NK-92 treated with Interleukin-12 subunit alpha and Interleukin-12 subunit beta, amount 100 ng/mL, for 24 hours (cell line): ENCODE data around the gene ASTL.

Source experiments
- DNase-seq: peaks from one replicate; lab custom pipeline; 2025; lab: John Stamatoyannopoulos, UW

ASTL gene

GRCh38 chr2:96112501-96113366, 25.6 kb downstream of the ASTL start:
- DNase-seq: no peak

DNA sequence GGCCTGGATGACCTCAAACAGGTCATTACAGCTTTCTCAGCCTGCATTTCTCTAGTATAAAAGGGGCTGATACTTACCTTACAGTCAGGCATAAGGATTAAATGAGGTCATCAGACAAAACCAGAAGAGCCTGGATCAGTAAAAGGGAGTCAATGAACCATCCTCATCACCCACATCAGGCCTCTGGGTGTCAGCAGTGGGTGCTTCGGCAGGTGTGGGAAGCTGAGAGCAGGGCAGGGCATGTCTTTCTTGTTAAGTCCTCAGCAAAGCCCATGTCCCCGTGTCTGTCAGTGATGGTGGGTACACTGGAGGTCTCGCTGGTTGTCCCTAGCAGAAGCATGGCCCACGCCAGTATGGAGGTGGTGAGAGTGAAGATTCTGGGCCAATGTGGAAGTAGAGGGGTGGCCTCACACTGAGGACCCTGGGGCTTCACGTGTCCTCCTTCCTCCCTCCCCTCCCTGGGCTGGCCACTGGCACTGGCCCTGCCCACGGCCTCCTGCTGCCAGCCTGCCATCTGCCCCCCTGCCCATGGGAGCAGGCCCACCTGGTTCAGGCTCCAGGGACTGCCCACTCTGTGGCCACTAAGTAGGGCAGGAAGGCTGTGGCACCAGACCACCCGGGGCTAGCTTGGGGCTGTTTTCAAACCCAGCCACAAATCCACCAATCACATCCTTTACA, 26.3 kb downstream of the ASTL start:
- no peak for DNase-seq

- no peak for DNase-seq
Measured at GRCh38 chr2:96111257-96111640, 27.1 kb downstream of the ASTL start.

- no peak for DNase-seq
Measured at GRCh38 chr2:96110621-96111256, 27.6 kb downstream of the ASTL start.

- no peak for DNase-seq
Measured at GRCh38 chr2:96109931-96110511, 28.3 kb downstream of the ASTL start.

GRCh38 chr2:96109361-96109680, 29.0 kb downstream of the ASTL start:
- no peak for DNase-seq

DNA sequence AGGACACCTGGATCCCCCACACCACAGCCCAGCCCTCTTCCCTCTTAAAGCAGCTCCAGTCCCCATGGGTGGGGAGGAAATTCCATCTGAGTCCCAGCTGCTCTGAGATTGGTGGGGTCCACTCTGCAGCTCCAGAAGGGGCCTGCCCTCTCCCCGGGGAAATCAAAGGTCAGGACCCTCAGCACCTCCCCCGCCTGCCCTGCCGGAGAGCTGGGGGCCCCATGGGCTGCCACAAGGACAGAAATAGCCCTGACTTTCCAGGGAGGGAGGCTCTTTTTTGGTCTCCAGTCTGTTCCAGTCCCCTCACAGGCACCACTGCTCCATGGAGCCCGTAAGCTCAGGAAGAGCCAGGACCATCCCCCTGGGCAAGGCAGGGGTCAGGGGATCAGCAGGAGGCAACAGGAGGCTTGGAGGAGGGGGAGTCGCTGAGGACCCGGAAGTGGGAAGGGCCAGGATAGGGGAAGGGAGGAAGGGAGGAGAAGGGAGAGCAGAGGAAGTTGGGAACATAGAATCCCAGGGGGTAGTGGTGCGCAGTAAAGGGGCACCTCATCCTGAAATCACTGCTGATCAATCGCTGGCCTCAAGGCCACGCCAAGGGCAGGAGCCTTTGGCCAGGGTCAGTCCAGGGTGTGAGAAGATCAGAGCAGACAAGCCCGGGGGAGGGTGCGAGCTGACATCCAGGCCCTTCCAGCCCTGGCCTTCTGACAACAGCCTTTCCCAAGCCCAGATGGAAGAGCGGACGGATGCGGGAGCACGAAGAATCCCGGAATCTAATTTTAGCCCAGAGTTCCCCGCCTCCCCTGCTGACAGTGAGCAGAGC, 29.6 kb downstream of the ASTL start:
- DNase-seq: no peak

- DNase-seq: no peak
Measured at GRCh38 chr2:96108151-96108540, 30.2 kb downstream of the ASTL start.

DNA sequence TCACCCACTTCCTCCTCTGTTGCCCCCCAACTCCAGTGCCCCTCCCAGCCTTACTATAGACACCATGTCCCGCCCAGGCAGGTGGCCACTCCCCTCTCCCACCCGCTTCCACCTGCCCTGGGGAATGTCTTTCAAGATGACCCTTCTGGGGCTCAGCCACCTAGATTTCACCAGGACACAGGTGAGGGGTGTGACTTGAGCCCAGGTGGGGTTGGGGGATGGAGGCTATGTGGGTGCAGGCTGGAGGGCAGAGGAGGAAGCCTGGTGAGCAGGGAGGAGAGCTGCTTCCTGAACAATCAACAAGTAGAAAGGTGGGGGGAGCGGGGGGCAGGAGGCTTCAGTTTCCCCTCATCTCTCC, 30.6 kb downstream of the ASTL start:
- no peak for DNase-seq

- DNase-seq: no peak
Measured at GRCh38 chr2:96106991-96107707, 31.2 kb downstream of the ASTL start.

DNA sequence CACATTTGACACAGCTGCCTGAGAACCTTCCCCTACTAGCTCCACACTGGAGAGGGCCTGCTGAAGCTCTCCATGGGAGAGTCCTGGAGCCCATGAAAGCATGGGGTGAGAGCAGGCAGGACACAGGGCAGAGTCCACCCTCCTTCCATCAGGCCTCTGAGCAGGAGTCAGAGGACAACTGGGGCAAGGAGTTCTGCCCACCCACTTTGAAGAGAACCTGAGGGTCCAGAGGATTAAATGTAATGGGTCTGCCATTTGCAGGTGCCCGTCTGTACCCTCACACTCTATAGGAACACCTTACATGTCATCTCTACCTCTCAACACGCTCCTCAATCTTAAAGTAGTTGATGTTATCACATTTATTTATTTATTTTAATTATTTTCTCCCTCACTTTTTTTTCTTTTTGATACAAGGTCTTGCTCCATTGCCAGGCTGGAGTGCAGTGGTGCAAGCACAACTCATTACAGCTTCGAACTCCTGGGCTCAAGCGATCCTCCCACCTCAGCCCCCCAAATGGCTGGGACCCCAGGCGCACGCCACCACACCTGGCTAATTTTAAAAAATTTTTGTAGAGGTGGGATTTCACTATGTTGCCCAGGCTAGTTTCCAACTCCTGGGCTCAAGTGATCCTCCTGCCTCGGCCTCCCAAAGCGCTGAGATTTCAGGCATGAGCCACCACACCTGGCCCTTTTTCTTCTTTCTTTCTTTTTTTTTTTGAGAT, 32.1 kb downstream of the ASTL start:
- DNase-seq: no peak

- DNase-seq: no peak
Measured at GRCh38 chr2:96105152-96105915, 33.0 kb downstream of the ASTL start.

GRCh38 chr2:96104487-96104861, 33.8 kb downstream of the ASTL start:
- DNase-seq: no peak

DNA sequence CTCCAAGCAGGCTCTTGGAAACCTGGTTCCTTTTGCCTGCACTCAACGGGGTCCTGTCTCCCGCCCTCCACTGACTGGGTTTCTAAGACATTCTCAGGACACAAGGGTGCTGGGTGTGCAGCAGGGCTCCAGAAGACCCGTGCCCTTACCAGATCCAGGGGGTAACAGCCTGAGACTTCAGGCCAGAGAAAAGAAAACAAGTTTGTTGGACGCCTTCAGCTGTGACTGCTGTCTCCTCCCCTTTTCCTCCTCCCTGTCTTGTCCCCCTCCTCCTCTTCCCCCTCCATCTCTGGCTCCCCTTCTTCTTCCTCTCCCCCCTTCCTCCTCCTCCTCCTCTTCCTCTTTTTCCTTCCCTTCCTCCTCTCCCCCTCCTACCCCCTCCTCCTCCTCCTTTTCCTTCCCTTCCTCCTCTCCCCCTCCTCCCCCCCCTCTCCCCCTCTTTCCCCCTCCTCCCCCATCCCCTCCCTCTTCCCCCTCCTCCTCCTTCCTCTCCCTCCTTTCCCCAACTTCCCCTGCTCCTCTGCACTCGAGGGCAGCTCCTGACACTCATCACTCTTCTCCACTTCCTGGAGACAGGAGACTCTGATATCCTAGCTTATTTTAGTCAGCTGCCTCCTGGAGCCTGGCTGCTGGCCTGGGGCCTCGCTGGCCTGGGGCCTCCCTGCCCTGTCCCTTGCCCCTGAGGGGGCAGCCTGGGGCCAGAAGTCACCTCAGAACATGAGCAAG, 34.4 kb downstream of the ASTL start:
- no peak for DNase-seq

DNA sequence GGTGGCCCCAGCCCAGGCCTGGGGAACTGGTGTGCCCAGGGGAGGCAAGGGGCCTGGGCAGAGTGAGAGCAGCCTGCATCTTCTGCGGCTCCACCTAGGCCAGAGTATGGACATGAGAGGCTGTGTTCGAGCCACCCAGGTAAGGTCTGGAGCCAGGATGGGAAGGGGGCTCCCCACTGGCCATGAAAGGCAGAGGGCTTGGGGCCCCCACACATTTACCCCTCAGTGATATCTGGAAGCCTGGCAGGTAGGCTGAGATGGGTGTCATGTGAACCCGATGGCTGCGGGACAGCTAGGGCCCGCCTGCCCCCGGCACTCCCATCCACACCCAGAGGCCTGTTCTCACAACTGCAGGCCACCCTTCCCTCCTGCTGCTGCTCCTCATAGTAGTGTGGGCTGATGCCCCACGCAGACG, 35.1 kb downstream of the ASTL start:
- no peak for DNase-seq

GRCh38 chr2:96102596-96103186, 35.6 kb downstream of the ASTL start:
- DNase-seq: no peak

DNA sequence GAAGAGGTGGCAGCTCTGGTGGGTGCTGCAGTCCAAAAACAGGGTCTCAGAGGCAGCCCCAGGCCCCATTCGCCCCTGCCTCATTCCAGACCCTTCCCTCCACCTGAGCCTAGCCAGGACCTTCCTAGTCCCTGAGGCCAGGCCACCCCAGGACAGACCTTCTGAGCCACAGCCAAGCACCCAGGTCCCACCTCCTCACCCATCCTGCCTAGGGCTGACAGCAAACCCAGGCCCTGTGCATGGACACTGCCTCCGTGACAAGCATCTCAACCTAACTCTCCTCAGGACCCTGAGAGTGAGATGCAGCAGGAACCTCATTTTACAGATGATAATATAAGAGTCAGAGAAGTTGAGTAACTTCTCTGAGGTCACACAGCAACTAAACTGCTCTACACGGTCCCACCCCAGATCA, 37.4 kb downstream of the ASTL start:
- DNase-seq: no peak

- no peak for DNase-seq
Measured at GRCh38 chr2:96099861-96100798, 38.2 kb downstream of the ASTL start.
